Measurements from ENCODE around the gene ISG20L2. TPM values are rescaled to one million over a fixed set of nuclear protein-coding genes. Genes with fewer than 3 reads are reported as not detected.

Gene ISG20L2
- total RNA-seq, 2 experiments from 2014 or later = 48.4 to 65.2 TPM

GRCh38 chr1:156676114-156676819 is 52.3 kb downstream of the ISG20L2 start:
- CTCF ChIA-PET = interaction anchor here (0.8 to 5.6 kb wide), 8 partner anchors 14 to 52 kb away, joined by 3 to 57 read pairs (median 8); partner anchors contain the start of gene CRABP2
- DNase-seq (no peak), ATAC-seq (no peak)
- POLR2A ChIA-PET = no interaction called here
- intact Hi-C loops (cut with DNase I, micrococcal nuclease) = no loop called here
- peaks cover 42% of the 10 kb centered on the region for H3K27me3 Mint-ChIP-seq
- H3K4me3 Mint-ChIP-seq = no peak overlapping the region
- no peaks in the 10 kb centered on the region for H3K9me3 Mint-ChIP-seq (ENCODE audit: low read depth)
- H3K4me1 Mint-ChIP-seq = peaks cover 11% of the 10 kb centered on the region
- H3K36me3 Mint-ChIP-seq (ENCODE audit: low read depth) = no peaks in the 10 kb centered on the region
- H3K27ac Mint-ChIP-seq = no peak overlapping the region

- CTCF ChIA-PET = interaction anchor here (0.5 to 5.6 kb wide), 8 partner anchors 10 to 327 kb away, joined by 3 to 57 read pairs (median 8); partner anchors contain the start of gene CRABP2
- peaks cover 40% of the 10 kb centered on the region for H3K27me3 Mint-ChIP-seq
- POLR2A ChIA-PET = interaction anchor here (0.5 kb wide), 1 partner anchor 217 kb away, joined by 3 read pairs; no protein-coding TSS in a partner anchor
- no peak overlapping the region for H3K27ac Mint-ChIP-seq
- no peak for DNase-seq
- no peaks in the 10 kb centered on the region for H3K36me3 Mint-ChIP-seq (ENCODE audit: low read depth)
- H3K4me3 Mint-ChIP-seq = no peak overlapping the region
- no peak for ATAC-seq
- H3K4me1 Mint-ChIP-seq = peaks cover 11% of the 10 kb centered on the region
- intact Hi-C loops (cut with DNase I, micrococcal nuclease) = no loop called here
- H3K9me3 Mint-ChIP-seq (ENCODE audit: low read depth) = no peaks in the 10 kb centered on the region
These were observed 53.1 kb downstream of the ISG20L2 start for GRCh38 chr1:156675210-156676113.

- ChIA-PET CTCF (interaction anchor here (0.7 to 1.4 kb wide), 3 partner anchors 11 to 16 kb away, joined by 3 to 4 read pairs (median 3); no protein-coding TSS in a partner anchor), POLR2A (no interaction called here)
- Mint-ChIP-seq H3K4me3 (no peak overlapping the region), H3K4me1 (peaks cover 11% of the 10 kb centered on the region), H3K36me3 (ENCODE audit: low read depth) (no peaks in the 10 kb centered on the region), H3K9me3 (ENCODE audit: low read depth) (no peaks in the 10 kb centered on the region), H3K27me3 (peaks cover 33% of the 10 kb centered on the region), H3K27ac (no peak overlapping the region)
- intact Hi-C loops (cut with DNase I, micrococcal nuclease) = no loop called here
- DNase-seq = no peak
- no peak for ATAC-seq
These were observed 55.0 kb downstream of the ISG20L2 start for GRCh38 chr1:156673387-156674121.

Other genes starting within 250 kb of the ISG20L2 start
- 10 to 100 TPM; 32.1 to 33.6 TPM for gene MEF2D, start 228.0 kb downstream of the ISG20L2 start, total RNA-seq
- gene IQGAP3, start 156.2 kb downstream of the ISG20L2 start, total RNA-seq = 10 to 100 TPM; 14.9 to 16.0 TPM
- gene TTC24, start 149.0 kb downstream of the ISG20L2 start, total RNA-seq = 1 to 10 TPM; 7.3 to 9.1 TPM
- gene NAXE, start 137.0 kb downstream of the ISG20L2 start, total RNA-seq = 10 to 100 TPM; 79.9 to 82.0 TPM
- 10 to 100 TPM; 38.5 to 48.7 TPM for gene GPATCH4, start 127.3 kb downstream of the ISG20L2 start, total RNA-seq
- gene HAPLN2, start 109.4 kb downstream of the ISG20L2 start, total RNA-seq = under 1 TPM in 1 of 2 experiments, not detected in 1; 0.34 TPM
- not detected for gene BCAN, start 86.6 kb downstream of the ISG20L2 start, total RNA-seq
- gene NES, start 51.4 kb downstream of the ISG20L2 start, total RNA-seq = under 1 TPM in 1 of 2 experiments, not detected in 1; 0.02 TPM
- gene CRABP2, start 23.2 kb downstream of the ISG20L2 start, total RNA-seq = under 1 TPM; 0.88 to 0.98 TPM
- 10 to 100 TPM; 31.0 to 40.5 TPM for gene METTL25B, start 297 bp downstream of the ISG20L2 start, total RNA-seq
- gene MRPL24, start 12.3 kb upstream of the ISG20L2 start, total RNA-seq = 10 to 100 TPM; 81.9 to 89.7 TPM
- 100 to 1,000 TPM; 312 to 358 TPM for gene HDGF, start 22.9 kb upstream of the ISG20L2 start, total RNA-seq
- 100 to 1,000 TPM in 1 of 2 experiments, 10 to 100 TPM in 1; 80.4 to 110 TPM for gene PRCC, start 38.8 kb upstream of the ISG20L2 start, total RNA-seq
- gene SH2D2A, start 88.1 kb upstream of the ISG20L2 start, total RNA-seq = 100 to 1,000 TPM; 189 to 211 TPM
- under 1 TPM; 0.14 to 0.18 TPM for gene INSRR, start 130.4 kb upstream of the ISG20L2 start, total RNA-seq
- 1 to 10 TPM; 4.4 to 6.1 TPM for gene NTRK1, start 132.1 kb upstream of the ISG20L2 start, total RNA-seq
- not detected for gene PEAR1, start 165.0 kb upstream of the ISG20L2 start, total RNA-seq
- not detected for gene LRRC71, start 191.9 kb upstream of the ISG20L2 start, total RNA-seq

All from activated CD4-positive, alpha-beta T cell treated with anti-CD3 and anti-CD28 coated beads for 36 hours (primary cell).